DND-41 (cell line): ENCODE data around the gene FLRT2.

Experiments used
- EZH2 ChIP-seq: IDR thresholded peaks from 3 replicates; pipeline ENCODE4 v1.6.1; 2012; ENCODE audit warnings: borderline replicate concordance, low read depth, mild to moderate bottlenecking, moderate library complexity, low read length, inconsistent platforms; ENCODE audit not compliant: severe bottlenecking
- TF ChIP-seq, protein P1 (sequence below): IDR thresholded peaks from 2 replicates; pipeline ENCODE4 v1.5.1; 2012; ENCODE audit warnings: borderline replicate concordance, low read length, moderate library complexity, mild to moderate bottlenecking; ENCODE audit not compliant: poor library complexity, severe bottlenecking; ENCODE audit errors: extremely low read depth

DNA sequence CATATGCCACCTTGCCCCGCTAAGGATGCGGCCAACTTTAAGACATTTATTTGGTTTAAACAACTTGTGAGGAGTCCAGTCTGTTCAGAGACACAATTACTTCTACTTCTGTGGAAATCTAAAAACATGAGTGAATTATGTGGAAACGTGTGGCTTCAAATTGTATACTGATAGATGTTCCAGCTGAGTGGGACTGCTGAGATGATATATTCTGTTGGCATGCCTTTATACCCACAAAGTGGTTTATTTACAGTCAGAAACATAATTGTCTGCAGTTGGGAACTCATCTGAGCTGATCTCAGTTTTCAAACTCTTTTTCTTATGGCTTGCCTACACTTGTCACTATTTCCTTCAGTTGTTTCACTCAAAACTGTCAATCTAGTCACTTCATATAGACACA, 67.8 kb downstream of the FLRT2 start:
- TF ChIP-seq, protein P1, sequence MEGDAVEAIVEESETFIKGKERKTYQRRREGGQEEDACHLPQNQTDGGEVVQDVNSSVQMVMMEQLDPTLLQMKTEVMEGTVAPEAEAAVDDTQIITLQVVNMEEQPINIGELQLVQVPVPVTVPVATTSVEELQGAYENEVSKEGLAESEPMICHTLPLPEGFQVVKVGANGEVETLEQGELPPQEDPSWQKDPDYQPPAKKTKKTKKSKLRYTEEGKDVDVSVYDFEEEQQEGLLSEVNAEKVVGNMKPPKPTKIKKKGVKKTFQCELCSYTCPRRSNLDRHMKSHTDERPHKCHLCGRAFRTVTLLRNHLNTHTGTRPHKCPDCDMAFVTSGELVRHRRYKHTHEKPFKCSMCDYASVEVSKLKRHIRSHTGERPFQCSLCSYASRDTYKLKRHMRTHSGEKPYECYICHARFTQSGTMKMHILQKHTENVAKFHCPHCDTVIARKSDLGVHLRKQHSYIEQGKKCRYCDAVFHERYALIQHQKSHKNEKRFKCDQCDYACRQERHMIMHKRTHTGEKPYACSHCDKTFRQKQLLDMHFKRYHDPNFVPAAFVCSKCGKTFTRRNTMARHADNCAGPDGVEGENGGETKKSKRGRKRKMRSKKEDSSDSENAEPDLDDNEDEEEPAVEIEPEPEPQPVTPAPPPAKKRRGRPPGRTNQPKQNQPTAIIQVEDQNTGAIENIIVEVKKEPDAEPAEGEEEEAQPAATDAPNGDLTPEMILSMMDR = no peak
- TF ChIP-seq EZH2 = no peak
